Measurements from ENCODE around the gene HDLBP. TPM values are rescaled to one million over a fixed set of nuclear protein-coding genes. Genes with fewer than 3 reads are reported as not detected.

HDLBP gene
- total RNA-seq, 2 experiments from 2014 or later = 243 to 251 TPM

DNA sequence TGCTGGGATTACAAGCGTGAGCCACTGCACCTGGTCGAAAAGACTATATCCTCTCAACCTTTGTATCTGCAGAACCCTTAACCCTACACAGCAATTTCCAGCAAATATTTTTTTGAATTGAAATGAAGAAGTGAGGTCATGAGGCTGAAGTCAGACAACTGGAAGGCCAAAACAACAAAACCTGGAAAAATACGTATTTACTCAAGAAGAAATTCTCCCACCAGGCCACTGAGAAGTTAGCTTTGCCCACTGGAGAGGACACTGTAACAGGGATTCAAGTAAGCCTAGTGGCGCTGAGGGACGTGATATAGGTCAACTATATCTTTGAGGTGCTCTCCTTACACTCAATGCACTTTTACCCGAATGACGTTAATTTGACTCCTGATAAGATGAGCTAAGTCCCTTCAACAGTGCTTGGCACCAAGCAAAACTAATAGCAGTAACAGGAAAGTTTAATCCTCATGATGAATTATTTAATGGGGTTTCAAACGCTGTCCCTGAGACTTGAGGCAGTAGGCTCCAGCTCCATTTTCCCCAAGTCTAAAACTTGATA is 1.9 kb downstream of the HDLBP start:
- H3K9me3 Mint-ChIP-seq = no peaks in the 10 kb centered on the region
- ChIA-PET CTCF (interaction anchor here (1.0 kb wide), 1 partner anchor 34 kb away, joined by 3 read pairs; no protein-coding TSS in a partner anchor), POLR2A (interaction anchor here (0.9 to 1.2 kb wide), 2 partner anchors 79 to 745 kb away, joined by 3 to 4 read pairs; partner anchors contain the start of gene RNPEPL1)
- H3K27me3 Mint-ChIP-seq = no peaks in the 10 kb centered on the region
- H3K4me3 Mint-ChIP-seq = peak overlapping the region; percentile 98
- intact Hi-C loops (cut with micrococcal nuclease) = loop anchor here (2.0 to 10.0 kb wide), 3 partner anchors 41 to 297 kb away; no protein-coding TSS in a partner anchor
- DNase-seq = no peak
- peaks cover 20% of the 10 kb centered on the region for H3K36me3 Mint-ChIP-seq
- peak overlapping the region; percentile 100 for H3K27ac Mint-ChIP-seq
- peaks cover 69% of the 10 kb centered on the region for H3K4me1 Mint-ChIP-seq (ENCODE audit: low read depth)

DNA sequence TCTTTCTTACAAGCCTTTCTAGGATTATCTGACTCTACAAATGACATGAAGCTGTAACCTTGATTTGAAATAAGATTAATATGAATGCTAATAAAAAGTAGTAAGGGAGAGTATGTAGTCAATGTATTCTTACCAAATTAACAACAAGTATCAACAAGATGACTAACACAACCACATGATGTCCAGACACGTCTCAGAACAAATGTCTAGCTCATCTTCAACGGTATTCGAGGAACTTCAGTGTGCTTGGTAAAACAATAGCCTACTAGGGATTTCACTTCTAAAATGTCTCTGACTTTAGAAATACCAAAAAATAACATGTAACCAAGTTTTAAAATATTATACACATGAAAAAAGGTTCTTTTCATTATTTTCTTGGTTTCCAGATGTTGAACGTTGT is 3.4 kb downstream of the HDLBP start:
- Mint-ChIP-seq H3K9me3 (no peaks in the 10 kb centered on the region), H3K4me1 (ENCODE audit: low read depth) (peaks cover 65% of the 10 kb centered on the region), H3K36me3 (peaks cover 10% of the 10 kb centered on the region), H3K4me3 (no peak overlapping the region), H3K27me3 (no peaks in the 10 kb centered on the region), H3K27ac (peak overlapping the region; percentile 31)
- ChIA-PET CTCF (no interaction called here), POLR2A (no interaction called here)
- intact Hi-C loops (cut with micrococcal nuclease) = loop anchor here (10.0 kb wide), 1 partner anchor 217 kb away; no protein-coding TSS in a partner anchor
- DNase-seq = no peak

DNA sequence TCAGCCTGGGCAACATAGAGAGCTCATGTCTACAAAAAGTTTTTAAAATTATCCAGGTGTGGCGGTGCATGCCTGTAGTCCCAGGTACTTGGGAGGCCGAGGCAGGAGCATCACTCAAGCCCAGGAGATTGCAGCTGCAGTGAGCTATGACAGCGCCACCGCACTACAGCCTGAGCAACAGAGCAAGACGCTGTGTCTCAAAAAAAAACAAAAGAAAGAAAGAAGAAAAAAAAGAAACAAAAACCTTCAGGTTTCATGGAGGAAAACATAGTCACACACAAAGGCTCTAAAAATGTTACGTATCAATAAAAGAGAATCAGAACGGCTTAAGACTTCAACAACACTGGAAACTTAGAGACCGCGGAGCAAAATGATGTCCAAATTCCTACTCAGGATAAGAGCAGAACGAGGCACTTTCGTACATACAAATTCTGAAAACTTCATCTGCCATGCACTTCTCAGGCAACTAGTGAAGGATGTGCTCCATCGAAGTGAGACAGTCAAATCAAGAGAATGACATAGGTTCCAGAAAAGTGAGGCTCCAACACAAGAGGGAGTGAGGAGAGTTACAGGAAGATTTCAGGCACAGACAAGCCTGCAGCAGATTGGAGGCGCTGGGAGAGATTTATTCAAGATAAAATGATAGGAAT is 4.4 kb downstream of the HDLBP start:
- Mint-ChIP-seq H3K4me1 (ENCODE audit: low read depth) (peaks cover 64% of the 10 kb centered on the region), H3K9me3 (no peaks in the 10 kb centered on the region), H3K27ac (no peak overlapping the region), H3K27me3 (no peaks in the 10 kb centered on the region), H3K36me3 (peaks cover 1% of the 10 kb centered on the region), H3K4me3 (no peak overlapping the region)
- intact Hi-C loops (cut with micrococcal nuclease) = loop anchor here (10.0 kb wide), 1 partner anchor 216 kb away; no protein-coding TSS in a partner anchor
- CTCF ChIA-PET = no interaction called here
- POLR2A ChIA-PET = no interaction called here
- DNase-seq = no peak

DNA sequence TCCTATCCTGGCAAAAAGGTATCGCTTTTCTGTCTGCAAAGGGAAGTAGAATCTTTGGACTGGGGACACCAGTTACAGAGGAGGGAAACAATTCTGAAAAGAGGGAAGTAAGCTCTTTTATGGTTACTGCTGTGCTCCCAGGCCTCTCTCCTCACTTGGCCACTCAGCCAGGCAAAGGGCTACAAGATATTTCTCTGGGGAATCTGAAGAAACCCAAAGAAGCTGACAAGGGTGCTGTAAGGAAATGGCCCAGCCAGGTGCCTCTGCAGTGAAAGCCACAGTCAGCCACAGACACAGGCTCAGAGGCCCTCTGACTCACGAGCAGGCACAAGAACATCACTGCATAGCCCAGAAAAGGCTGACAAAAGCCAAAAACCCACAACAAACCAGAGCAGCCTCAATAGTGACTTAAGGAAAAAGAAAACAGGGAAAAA is 5.8 kb downstream of the HDLBP start:
- H3K36me3 Mint-ChIP-seq = peaks cover 1% of the 10 kb centered on the region
- intact Hi-C loops (cut with micrococcal nuclease) = loop anchor here (10.0 kb wide), 1 partner anchor 215 kb away; no protein-coding TSS in a partner anchor
- H3K27me3 Mint-ChIP-seq = no peaks in the 10 kb centered on the region
- peak overlapping the region; percentile 30 for H3K4me3 Mint-ChIP-seq
- peak overlapping the region; percentile 81 for H3K27ac Mint-ChIP-seq
- DNase-seq = peak; percentile 83
- ChIA-PET CTCF (no interaction called here), POLR2A (no interaction called here)
- no peaks in the 10 kb centered on the region for H3K9me3 Mint-ChIP-seq
- H3K4me1 Mint-ChIP-seq (ENCODE audit: low read depth) = peaks cover 67% of the 10 kb centered on the region

DNA sequence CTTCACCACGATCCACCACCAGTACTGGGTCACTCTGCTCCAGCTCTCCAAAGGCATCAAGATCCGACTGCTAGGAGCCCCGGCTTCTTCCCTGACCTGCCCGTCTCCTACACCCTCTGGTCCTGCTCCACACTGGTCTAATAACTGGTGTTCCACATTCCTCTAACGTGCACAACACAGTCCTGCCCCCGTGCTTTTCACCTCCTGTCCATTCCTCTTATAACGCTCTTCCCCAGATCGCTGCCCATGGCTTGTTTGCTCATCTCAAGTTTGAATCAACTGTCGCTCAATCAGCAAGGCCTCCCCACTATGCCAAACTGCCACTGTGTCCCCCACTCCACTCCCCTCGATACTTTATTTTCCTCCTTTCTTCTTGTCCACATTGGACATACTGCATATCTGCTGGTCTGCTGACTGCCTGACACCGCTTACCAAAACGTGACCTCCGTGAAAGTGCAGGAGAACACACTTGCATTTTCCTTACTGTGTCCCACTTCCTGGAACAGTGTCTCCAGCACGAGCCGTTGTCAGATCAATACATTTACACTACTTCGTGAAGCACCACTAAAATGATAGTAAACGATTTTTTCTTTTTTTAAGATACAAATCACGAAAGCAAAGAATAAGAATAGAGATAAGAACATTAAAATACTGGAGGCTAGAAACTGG is 6.5 kb downstream of the HDLBP start:
- no peak overlapping the region for H3K4me3 Mint-ChIP-seq
- POLR2A ChIA-PET = no interaction called here
- no peaks in the 10 kb centered on the region for H3K27me3 Mint-ChIP-seq
- intact Hi-C loops (cut with micrococcal nuclease) = no loop called here
- peaks cover 1% of the 10 kb centered on the region for H3K36me3 Mint-ChIP-seq
- H3K9me3 Mint-ChIP-seq = no peaks in the 10 kb centered on the region
- peaks cover 68% of the 10 kb centered on the region for H3K4me1 Mint-ChIP-seq (ENCODE audit: low read depth)
- H3K27ac Mint-ChIP-seq = peak overlapping the region; percentile 29
- DNase-seq = no peak
- CTCF ChIA-PET = no interaction called here

DNA sequence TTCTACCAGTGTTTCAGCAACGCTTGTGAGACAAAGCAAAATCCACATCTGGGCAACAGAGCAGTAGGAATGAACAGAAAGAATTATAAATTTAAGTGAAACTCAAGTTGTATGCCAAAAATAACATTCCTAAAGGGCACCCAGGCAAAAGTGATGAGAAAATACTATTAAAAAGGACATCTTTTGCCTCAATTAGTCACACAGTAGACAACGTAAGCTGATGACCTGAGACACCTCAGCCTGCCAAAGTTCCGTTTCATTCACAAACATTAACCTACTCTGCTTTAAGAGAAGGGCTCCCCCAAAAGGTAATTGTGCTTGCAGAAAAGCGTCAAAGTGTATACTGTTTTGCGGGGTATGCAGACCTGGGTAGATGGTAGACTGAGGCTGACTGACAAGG is 7.2 kb downstream of the HDLBP start:
- POLR2A ChIA-PET = no interaction called here
- DNase-seq = no peak
- CTCF ChIA-PET = interaction anchor here (0.8 kb wide), 1 partner anchor 19 kb away, joined by 3 read pairs; no protein-coding TSS in a partner anchor
- intact Hi-C loops (cut with micrococcal nuclease) = no loop called here
- peaks cover 62% of the 10 kb centered on the region for H3K4me1 Mint-ChIP-seq (ENCODE audit: low read depth)
- peaks cover 1% of the 10 kb centered on the region for H3K36me3 Mint-ChIP-seq
- peak overlapping the region; percentile 7 for H3K27ac Mint-ChIP-seq
- H3K9me3 Mint-ChIP-seq = no peaks in the 10 kb centered on the region
- no peak overlapping the region for H3K4me3 Mint-ChIP-seq
- no peaks in the 10 kb centered on the region for H3K27me3 Mint-ChIP-seq

DNA sequence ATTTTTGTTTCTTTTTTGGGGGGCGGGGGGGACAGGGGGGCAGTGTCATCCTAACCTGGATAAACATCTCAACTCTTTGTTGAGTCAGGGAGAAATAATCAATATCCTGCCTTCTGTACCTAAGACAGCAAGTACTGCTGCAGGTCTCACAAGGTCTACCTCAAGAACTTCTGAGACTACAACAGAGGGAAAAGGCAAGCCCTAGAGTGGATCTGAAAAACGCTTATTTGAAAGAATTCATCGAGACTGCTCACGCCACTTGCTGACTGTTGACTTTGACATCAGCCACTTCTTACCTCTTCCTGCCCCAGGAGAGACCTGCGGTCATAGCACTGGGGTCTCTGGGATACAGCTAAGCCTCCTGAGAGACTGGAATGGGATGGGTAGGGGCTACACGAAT is 8.4 kb downstream of the HDLBP start:
- CTCF ChIA-PET = no interaction called here
- peaks cover 1% of the 10 kb centered on the region for H3K36me3 Mint-ChIP-seq
- H3K27me3 Mint-ChIP-seq = no peaks in the 10 kb centered on the region
- intact Hi-C loops (cut with micrococcal nuclease) = no loop called here
- peaks cover 57% of the 10 kb centered on the region for H3K4me1 Mint-ChIP-seq (ENCODE audit: low read depth)
- H3K9me3 Mint-ChIP-seq = no peaks in the 10 kb centered on the region
- no peak overlapping the region for H3K4me3 Mint-ChIP-seq
- H3K27ac Mint-ChIP-seq = no peak overlapping the region
- POLR2A ChIA-PET = interaction anchor here (0.6 to 1.1 kb wide), 2 partner anchors 8 to 9 kb away, joined by 3 read pairs; partner anchors contain the start of gene HDLBP
- no peak for DNase-seq

DNA sequence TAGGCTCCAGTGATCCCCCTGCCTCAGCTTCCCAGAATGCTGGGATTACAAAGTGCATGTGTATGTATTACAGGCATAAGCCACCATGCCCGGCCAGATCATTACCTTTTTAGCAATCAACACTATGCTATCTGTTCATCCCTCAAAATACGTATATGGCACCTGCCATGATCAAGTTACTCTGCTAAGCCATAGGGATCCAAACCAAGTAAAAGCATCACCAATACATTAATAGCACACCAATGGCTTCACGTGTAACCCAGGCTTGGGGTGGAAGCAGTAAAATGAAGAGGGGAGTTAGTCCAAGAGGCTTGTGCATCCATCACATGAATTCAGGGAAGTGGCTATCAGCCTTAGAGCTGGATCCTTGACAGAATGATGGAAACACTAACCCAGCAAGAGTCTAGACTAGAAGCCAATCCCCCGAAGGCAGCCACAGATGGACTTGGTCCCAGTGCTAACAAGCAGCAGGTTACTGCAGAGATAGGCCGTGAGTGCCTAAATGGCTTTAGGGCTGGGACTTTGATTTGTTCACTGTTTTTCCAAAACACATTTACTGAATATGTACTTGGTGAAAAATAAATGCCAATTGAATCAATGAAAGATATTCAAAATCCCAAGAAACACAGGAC is 11.3 kb downstream of the HDLBP start:
- CTCF ChIA-PET = no interaction called here
- intact Hi-C loops (cut with micrococcal nuclease) = no loop called here
- POLR2A ChIA-PET = no interaction called here
- Mint-ChIP-seq H3K4me3 (no peak overlapping the region), H3K27me3 (no peaks in the 10 kb centered on the region), H3K9me3 (no peaks in the 10 kb centered on the region), H3K36me3 (peaks cover 1% of the 10 kb centered on the region), H3K4me1 (ENCODE audit: low read depth) (peaks cover 42% of the 10 kb centered on the region), H3K27ac (no peak overlapping the region)
- DNase-seq = no peak

DNA sequence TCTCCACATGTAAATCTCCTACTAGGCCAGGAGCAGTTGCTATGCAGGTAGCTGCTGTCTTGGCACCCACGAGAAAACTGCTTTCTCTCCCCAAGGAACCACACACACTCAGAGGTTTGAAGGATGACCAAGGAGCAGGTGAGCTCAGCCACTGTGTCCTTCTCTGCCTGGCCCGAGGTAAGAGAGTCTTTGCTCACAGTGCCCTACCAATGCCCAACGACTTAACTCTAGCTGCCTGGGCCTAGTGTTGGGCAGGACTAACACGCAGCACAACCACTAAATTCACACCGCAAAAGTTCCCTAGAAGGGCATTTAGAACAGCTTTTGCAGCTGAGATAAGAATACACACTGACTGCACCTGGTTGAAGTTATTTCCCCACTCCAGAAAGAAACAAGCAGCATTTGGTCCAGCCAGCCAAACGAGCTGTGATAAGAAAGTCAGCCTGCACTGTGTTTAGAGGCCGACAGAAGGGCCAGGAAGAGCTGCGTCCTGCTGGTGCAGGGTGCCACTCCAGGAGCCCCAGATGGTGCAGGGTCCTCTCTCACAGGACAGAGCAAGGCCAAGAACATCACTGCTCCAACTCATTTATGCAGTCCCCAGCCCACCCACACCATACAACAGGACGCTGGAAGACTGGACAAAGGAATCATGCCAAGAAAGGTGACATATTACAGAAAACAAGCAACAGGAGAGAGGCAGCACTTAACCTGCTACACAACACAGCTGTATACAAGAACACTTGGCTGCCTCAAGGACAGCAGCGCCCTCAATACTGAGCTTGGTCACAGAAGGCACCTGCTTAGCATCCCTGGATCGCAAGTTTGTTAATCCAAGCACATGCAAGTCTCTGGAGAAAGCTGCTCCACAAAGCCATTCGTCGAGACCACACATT is 12.5 kb downstream of the HDLBP start:
- Mint-ChIP-seq H3K27ac (no peak overlapping the region), H3K36me3 (no peaks in the 10 kb centered on the region), H3K9me3 (no peaks in the 10 kb centered on the region), H3K4me3 (no peak overlapping the region), H3K27me3 (no peaks in the 10 kb centered on the region), H3K4me1 (ENCODE audit: low read depth) (peaks cover 41% of the 10 kb centered on the region)
- ChIA-PET POLR2A (interaction anchor here (1.7 kb wide), 1 partner anchor 13 kb away, joined by 7 read pairs; the partner anchor contains the start of genes HDLBP and SEPTIN2), CTCF (interaction anchor here (1.1 to 1.5 kb wide), 2 partner anchors 14 to 24 kb away, joined by 3 to 4 read pairs; no protein-coding TSS in a partner anchor)
- intact Hi-C loops (cut with micrococcal nuclease) = no loop called here
- DNase-seq = no peak

DNA sequence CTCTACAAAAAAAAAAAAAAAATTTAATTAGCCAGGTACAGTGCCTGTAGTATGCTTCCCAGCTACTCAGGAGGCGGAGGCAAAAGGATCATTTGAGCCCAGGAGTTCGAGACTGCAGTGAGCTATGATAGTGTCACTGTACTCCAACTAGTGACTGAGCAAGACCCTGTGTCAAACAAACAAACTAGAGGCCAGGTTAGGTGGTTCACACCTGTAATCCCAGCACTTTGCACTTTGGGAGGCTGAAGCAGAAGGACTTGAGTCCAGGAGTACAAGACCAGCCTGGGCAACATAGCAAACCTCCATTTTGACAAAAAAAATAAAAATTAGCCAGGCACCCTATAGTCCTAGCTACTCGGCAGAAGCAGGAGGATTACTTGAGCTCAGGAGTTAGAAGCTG is 13.4 kb downstream of the HDLBP start:
- DNase-seq = no peak
- no peaks in the 10 kb centered on the region for H3K9me3 Mint-ChIP-seq
- ChIA-PET POLR2A (interaction anchor here (0.7 to 1.7 kb wide), 3 partner anchors 12 to 67 kb away, joined by 3 to 7 read pairs (median 3); partner anchors contain the start of genes HDLBP and SEPTIN2), CTCF (interaction anchor here (1.5 kb wide), 1 partner anchor 23 kb away, joined by 4 read pairs; no protein-coding TSS in a partner anchor)
- intact Hi-C loops (cut with micrococcal nuclease) = no loop called here
- peaks cover 2% of the 10 kb centered on the region for H3K36me3 Mint-ChIP-seq
- H3K4me1 Mint-ChIP-seq (ENCODE audit: low read depth) = peaks cover 37% of the 10 kb centered on the region
- no peaks in the 10 kb centered on the region for H3K27me3 Mint-ChIP-seq
- no peak overlapping the region for H3K4me3 Mint-ChIP-seq
- no peak overlapping the region for H3K27ac Mint-ChIP-seq

DNA sequence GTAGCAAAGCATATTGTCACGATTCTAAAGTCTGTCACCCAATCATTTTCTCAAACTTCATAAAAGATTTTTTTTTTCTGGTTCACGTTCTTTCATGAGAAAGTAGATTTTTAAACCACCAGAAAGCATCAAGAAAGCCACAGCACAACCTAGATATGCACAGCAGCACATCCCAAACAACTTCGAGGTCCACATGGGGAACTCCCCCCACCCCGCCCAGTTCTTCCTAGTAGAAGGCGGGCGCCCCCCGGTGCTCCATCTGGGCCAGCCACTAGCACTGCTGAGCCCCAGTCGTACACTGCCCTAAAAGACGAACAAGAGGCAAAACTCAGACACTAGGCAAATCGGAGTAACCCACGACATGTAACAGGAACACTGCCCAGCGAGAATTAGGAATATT is 15.5 kb downstream of the HDLBP start:
- Mint-ChIP-seq H3K36me3 (peaks cover 4% of the 10 kb centered on the region), H3K4me1 (ENCODE audit: low read depth) (peaks cover 37% of the 10 kb centered on the region), H3K27me3 (no peaks in the 10 kb centered on the region), H3K27ac (no peak overlapping the region), H3K4me3 (no peak overlapping the region), H3K9me3 (no peaks in the 10 kb centered on the region)
- ChIA-PET CTCF (no interaction called here), POLR2A (no interaction called here)
- DNase-seq = peak; percentile 42
- intact Hi-C loops (cut with micrococcal nuclease) = no loop called here

All from activated CD4-positive, alpha-beta memory T cell treated with anti-CD3 and anti-CD28 coated beads for 36 hours (primary cell).